ENCODE data around the gene FGFR4.

DNA sequence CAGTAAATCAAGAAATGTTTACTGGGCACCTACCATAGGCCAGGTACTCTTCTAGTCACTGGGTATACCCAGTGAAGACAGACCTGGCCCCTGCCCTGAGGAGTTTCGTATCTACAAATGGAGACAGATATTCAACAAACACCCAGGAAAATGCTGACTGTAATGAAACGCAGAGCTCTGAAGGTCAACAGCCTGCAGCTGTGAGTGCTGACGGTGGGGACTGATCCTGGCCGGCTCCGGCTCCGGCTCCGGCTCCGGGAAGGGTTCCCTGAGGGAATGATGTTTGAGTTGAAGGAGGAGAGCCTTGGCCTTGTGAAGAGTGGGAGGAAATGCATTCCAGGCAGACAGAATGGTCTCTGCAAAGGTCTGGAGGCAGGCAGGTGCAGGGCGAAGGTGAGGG lies 23.1 kb downstream of the FGFR4 start:
- no peak for TF ChIP-seq POLR2A (IDR thresholded peaks at IDR 0.05)
- TF ChIP-seq, protein P1, sequence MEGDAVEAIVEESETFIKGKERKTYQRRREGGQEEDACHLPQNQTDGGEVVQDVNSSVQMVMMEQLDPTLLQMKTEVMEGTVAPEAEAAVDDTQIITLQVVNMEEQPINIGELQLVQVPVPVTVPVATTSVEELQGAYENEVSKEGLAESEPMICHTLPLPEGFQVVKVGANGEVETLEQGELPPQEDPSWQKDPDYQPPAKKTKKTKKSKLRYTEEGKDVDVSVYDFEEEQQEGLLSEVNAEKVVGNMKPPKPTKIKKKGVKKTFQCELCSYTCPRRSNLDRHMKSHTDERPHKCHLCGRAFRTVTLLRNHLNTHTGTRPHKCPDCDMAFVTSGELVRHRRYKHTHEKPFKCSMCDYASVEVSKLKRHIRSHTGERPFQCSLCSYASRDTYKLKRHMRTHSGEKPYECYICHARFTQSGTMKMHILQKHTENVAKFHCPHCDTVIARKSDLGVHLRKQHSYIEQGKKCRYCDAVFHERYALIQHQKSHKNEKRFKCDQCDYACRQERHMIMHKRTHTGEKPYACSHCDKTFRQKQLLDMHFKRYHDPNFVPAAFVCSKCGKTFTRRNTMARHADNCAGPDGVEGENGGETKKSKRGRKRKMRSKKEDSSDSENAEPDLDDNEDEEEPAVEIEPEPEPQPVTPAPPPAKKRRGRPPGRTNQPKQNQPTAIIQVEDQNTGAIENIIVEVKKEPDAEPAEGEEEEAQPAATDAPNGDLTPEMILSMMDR (IDR thresholded peaks at IDR 0.05): no peak
- TF ChIP-seq POLR2AphosphoS5 (IDR thresholded peaks at IDR 0.05; ENCODE audit: insufficient read depth in 1 of 2, low read depth in 1 of 2): no peak
